ENCODE data around the gene C2CD4D.

Gene C2CD4D

GRCh38 chr1:151834239-151834638 is 5.4 kb downstream of the C2CD4D start:
- DNase-seq (ENCODE audit: low spot score) = no peak

DNA sequence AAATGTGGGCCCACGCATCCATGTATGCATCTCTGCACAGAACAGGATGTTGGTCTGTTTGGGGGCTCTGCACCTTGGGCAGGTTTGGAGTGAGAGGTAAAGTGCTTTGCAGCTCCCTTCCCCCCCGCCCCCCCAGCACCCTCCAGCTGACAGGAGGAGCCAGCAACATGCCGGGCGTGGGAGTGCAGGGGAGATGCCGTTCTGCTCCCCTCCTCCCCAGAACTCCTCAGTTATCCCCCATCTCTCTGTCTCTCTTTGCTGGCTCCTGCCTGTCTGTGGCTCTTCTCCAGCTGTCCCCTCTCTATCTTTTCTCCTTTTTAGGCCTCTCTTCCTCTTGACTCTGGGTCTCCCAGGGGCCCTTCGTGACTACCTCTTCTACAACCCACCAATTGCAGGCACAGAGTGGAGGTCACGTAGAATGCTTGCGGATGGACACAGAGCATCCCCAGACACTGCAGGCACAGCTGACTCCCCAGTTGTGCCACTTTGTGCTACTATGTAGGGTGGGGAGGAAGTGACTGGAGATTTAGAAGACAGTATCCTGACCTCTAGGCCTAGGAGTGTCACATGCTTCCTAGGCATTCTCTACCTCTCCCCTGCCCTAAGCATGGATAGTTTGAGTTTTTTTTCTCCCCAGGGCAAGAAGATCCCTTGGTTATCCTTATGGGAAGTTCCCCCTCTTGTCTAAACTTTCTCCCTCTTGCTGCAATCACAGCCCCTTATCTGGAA is 6.3 kb downstream of the C2CD4D start:
- no peak for DNase-seq (ENCODE audit: low spot score)

- DNase-seq (ENCODE audit: low spot score) = peak; percentile 80
Observed at GRCh38 chr1:151832318-151832980, 7.2 kb downstream of the C2CD4D start.

DNA sequence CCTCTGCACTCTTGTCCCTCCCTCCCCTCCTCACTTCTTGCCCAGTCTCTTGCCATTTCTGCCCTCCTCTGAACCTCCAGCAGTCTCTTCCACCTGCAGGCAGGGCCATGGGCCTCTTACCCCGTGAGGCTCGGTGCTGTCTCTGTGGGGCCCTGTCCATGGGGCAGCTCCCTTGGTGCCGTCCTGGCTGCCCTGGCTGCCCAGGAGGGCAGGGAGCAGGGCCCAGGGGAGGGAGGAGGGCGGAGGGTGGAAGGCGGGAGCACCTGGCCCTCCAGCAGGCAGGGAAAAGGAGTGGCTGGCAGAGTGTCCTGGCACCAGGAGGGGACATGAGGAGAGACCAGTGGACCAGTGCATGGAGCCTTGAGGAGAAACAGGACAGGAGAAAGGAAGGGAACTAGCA is 8.0 kb downstream of the C2CD4D start, which contains the start of gene RORC:
Gene RORC, minus strand, starts transcription at position 198 of the 400 bp plus-strand sequence. Its CDS starts 38 bp downstream, at position 160.
- no peak for DNase-seq (ENCODE audit: low spot score)

DNA sequence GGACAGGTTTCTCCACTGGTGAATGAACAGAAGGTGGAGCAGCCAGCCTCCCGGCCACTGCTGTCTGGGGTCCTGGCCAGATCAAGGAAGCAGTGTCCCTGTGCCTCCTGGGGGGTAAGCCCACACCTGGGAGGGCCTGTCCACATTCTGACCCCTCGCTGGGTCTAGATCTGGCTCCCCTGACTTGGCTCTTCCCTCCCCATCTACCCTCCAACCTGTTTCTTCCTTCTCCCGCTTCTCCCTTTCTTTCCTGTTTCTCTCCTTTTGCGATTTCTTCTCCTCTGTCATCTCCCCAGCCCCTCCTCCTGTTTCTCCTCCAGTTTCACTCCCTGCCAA is 8.4 kb downstream of the C2CD4D start:
- no peak for DNase-seq (ENCODE audit: low spot score)

DNA sequence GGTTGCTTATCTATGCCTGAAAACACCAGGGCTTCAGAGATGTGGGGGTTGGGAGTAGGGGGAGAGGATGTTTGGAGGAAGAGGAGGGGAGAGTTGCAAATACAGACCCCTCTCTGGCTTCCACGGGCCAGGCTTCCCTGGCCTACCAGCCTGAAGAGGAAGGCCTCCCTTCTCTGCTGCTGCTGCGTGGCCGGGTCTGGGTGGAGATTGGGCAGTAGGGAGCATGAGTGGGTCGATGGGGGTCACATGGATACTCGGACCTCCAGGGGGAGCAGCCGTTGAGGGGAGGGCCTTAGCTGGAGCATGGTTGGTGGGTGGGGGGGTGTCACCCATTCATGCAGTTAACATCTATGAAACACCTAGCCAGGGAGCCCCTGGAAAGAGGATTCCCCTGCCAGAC is 9.6 kb downstream of the C2CD4D start:
- no peak for DNase-seq (ENCODE audit: low spot score)

GRCh38 chr1:151829352-151830046 is 10.1 kb downstream of the C2CD4D start:
- DNase-seq (ENCODE audit: low spot score) = no peak

DNA sequence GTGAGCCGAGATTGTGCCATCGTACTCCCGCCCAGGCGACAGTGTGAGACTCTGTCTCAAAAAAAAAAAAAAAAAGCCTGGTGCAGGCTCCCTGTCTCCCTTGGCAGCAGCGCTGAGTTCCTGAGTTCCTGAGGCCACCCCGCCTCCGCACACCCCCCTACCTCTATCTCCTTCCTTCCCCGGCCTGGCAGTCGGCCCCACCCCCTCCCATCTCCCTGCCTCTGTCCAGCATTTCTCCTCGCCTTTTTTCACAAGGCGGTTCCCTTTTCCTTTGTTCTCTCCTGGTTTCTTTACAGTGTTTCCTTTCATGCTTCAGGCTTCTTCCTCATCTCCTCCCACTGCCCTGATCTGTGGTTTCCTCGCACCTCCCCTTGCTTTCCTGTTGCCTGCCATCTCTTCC is 10.7 kb downstream of the C2CD4D start:
- DNase-seq (ENCODE audit: low spot score) = peak; percentile 56

GRCh38 chr1:151827853-151828252 is 11.8 kb downstream of the C2CD4D start:
- no peak for DNase-seq (ENCODE audit: low spot score)

- DNase-seq (ENCODE audit: low spot score) = no peak
Observed at GRCh38 chr1:151825751-151826660, 13.6 kb downstream of the C2CD4D start.

GRCh38 chr1:151825204-151825603 is 14.4 kb downstream of the C2CD4D start:
- DNase-seq (ENCODE audit: low spot score) = no peak

DNA sequence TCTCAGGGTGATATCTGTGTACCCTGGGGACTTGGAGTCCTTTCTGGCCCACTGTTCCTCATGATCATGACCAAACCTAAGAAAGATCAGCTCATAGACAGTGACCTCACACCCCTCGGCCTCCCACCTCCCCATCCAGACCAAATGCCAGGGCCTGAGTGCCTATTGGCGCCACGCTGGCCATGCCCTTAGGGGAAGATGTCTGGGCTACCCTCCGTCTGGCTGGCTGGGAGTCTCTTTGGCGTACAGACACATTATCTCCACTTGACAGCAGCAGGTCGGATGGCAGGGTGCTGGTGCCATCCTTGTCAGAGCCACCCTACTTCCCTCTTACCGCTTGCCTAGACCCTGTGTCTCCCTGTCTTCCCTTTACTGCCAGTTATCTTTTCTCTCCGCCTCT is 16.4 kb downstream of the C2CD4D start:
- DNase-seq (ENCODE audit: low spot score) = no peak

- DNase-seq (ENCODE audit: low spot score) = no peak
Observed at GRCh38 chr1:151822404-151822803, 17.2 kb downstream of the C2CD4D start.

GRCh38 chr1:151820940-151821339 is 18.7 kb downstream of the C2CD4D start:
- DNase-seq (ENCODE audit: low spot score) = no peak

DNA sequence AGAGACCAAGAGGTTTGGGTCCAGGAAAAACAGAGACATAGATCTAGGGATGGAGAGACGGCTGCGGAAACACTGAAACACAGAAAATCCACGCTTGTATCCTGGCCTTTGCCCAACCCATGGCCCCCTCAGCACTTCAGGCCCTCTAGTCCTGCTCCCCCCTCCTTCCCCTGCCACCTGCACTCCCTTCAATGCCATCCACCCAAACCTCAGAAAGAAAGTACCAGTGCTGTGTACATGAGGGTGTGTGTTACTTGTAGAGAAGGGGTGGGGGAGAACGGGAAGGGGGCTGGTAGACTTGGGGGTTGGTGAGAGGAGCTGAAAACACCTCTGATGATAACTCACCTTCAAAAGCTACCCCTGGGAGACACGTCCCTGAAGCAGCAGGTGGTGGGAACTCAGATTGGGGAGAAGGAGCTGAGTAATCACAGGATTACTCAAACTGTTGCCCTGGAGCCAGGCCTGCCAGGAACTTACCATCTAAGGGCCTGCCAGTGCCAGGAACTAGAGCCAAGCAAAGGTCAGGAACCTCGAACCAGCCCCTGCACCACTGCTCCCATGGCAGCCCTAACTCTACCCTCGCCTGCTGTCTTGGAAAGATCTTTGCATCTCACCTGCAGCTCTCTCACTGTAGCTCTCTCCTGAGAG is 19.5 kb downstream of the C2CD4D start:
- no peak for DNase-seq (ENCODE audit: low spot score)

DNA sequence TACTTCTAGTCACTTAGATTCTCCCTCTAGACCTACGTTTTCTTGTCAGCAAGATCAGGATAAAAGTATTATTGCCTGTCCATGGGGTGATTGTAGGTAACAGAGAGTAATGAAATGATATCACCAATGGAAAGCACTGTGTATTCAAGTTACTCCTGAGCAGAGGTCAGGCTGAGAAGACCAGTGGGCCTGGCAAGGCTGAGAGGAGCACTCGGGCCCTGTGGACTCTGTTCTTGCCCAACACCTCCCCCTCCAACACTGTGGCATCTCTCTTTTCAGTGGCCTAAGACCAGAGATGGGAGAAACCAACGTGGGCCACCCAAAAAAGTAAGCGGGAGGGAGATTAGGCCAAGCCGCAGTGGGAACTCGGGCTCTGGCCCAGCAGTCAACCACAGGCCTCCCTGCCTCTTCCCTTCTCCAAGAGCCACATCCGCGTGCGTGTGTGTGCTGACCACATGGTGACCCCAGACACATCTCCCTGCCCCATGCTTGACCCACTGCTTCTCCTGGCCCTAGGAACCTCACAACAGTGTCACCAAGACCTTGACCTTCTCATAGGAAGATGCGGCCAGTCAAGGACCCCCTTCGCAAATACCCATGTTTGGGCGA is 20.3 kb downstream of the C2CD4D start:
- DNase-seq (ENCODE audit: low spot score) = no peak

DNA sequence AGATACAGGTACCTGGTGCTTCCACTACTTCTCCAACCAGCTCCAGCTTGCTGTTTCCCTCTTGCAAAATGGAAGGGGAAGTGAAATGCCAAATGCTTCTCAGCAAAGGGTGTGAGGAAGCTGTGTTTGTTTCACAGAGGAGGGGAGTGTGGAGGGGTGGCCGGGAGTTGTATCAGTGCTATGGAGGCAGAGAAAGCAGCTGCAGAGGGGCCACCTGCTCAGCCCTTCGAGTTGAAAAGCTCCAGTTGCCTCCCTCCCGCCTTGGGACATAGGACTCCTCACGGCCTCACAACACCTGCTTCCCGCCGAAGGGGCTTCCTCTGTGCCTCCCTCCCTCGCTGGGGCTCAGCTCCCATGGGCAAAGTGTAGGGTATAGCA is 22.3 kb downstream of the C2CD4D start:
- no peak for DNase-seq (ENCODE audit: low spot score)

- no peak for DNase-seq (ENCODE audit: low spot score)
Observed at GRCh38 chr1:151816548-151817352, 22.9 kb downstream of the C2CD4D start.

DNA sequence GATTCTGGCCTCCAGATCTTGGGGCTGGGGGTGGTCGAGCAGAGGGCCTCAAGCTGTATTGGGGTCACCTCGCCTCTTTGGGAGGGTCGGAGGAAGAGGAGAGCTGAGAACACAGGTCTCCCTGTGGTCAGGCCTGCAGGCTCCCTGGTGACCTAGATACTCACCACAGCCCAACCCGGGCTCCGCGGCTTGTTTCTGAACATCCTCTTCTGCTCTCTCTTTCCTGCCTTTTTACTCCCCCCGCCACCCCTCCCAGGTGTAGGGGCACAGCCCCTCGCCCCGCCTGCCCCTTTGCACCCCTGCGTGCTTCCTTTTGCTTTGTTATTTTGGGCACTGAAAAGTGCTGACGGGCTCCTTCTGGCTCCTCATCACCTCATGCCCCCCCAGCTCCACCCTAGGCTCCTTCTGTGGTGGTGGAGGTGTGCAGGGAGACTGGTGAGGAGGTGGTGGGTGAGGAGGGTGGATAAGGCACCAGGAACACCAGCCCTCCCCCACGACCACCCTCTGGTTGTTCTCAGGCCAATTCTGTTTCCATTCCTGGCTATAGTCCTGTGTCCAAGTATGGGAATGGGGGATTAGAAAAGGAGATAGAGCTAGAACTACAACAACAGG is 23.8 kb downstream of the C2CD4D start:
- DNase-seq (ENCODE audit: low spot score) = no peak

GRCh38 chr1:151814971-151815545 is 24.6 kb downstream of the C2CD4D start:
- DNase-seq (ENCODE audit: low spot score) = no peak

Measured in AG20443 (cell line).